Measurements from ENCODE around the gene POLR2H. TPM values are rescaled to one million over a fixed set of nuclear protein-coding genes. Genes with fewer than 3 reads are reported as not detected.
A peak's percentile ranks its signal among the peaks of the same experiment; 100 is the strongest.

The POLR2H gene
- total RNA-seq: 100 to 1,000 TPM in 2 of 5 donors, 10 to 100 TPM in 3; 14.0 to 273 (median 85.0) TPM
- 100 to 1,000 TPM; 103 to 142 (median 116) TPM for polyA plus RNA-seq
- long read RNA-seq, donor 1, partial matches to known transcripts: 7 of 11 reads
- long read RNA-seq, donor 1, other reads (novel, unspliced or antisense): 0 of 11 reads
- long read RNA-seq, donor 2, partial matches to known transcripts: 8 of 18 reads
- long read RNA-seq, donor 2, other reads (novel, unspliced or antisense): 0 of 18 reads
- long read RNA-seq, donor 3, partial matches to known transcripts: 14 of 17 reads
- long read RNA-seq, donor 3, other reads (novel, unspliced or antisense): 0 of 17 reads
- long read RNA-seq, donor 4, partial matches to known transcripts: 0 of 1 reads
- long read RNA-seq, donor 4, other reads (novel, unspliced or antisense): 0 of 1 reads
- long read RNA-seq, donor 5, partial matches to known transcripts: 8 of 11 reads
- long read RNA-seq, donor 5, other reads (novel, unspliced or antisense): 0 of 11 reads
- long read RNA-seq, donor 6: 0 reads
- long read RNA-seq, donor 7, partial matches to known transcripts: 17 of 26 reads
- long read RNA-seq, donor 7, other reads (novel, unspliced or antisense): 0 of 26 reads
- long read RNA-seq, donor 8, partial matches to known transcripts: 35 of 43 reads
- long read RNA-seq, donor 8, other reads (novel, unspliced or antisense): 0 of 43 reads
- long read RNA-seq, donor 9, partial matches to known transcripts: 32 of 39 reads
- long read RNA-seq, donor 9, other reads (novel, unspliced or antisense): 0 of 39 reads
- long read RNA-seq, donor 10, partial matches to known transcripts: 7 of 14 reads
- long read RNA-seq, donor 10, other reads (novel, unspliced or antisense): 0 of 14 reads

- Histone ChIP-seq H3K27ac (peak within 1 kb of the TSS; percentile 97 to 100 (median 99)), H3K4me1 (peaks cover 22 to 56% (median 39%) of the 10 kb centered on the region in 4 donors), H3K4me3 (peak within 1 kb of the TSS; percentile 83 to 95 (median 86)), H3K27me3 (no peaks in the 10 kb centered on the region), H3K36me3 (peaks cover 6 to 33% (median 30%) of the 10 kb centered on the region in 4 donors), H3K9me3 (no peaks in the 10 kb centered on the region)
- peak; percentile 50 to 93 for DNase-seq
- no peak for TF ChIP-seq POLR2A (IDR thresholded peaks at IDR 0.05)
- TF ChIP-seq EP300 (IDR thresholded peaks at IDR 0.05): no peak
- peak in 1 of 7 experiments; percentile 6 for TF ChIP-seq CTCF (IDR thresholded peaks at IDR 0.05)
- peak in 1 of 3 donors; percentile 52 for TF ChIP-seq POLR2AphosphoS5 (IDR thresholded peaks at IDR 0.05)
- intact Hi-C loops (cut with DNase I; ENCODE audit: low total_unique reads): no loop called here
- 0 to 1% (median 1%) methylated on average over 2 to 56 of the region's 56 CpGs; no CpG with 5 or more reads in 1 of the 5 donors for WGBS, 5 donors
Observed at GRCh38 chr3:184361532-184361931, at the start of gene POLR2H, which contains the start of gene CLCN2. Gene POLR2H, plus strand, starts transcription at chr3:184361710. Its CDS starts 1,783 bp downstream, at chr3:184363493. Gene CLCN2, minus strand, starts transcription at chr3:184361605. Its CDS starts 126 bp downstream, at chr3:184361479.

GRCh38 chr3:184314363-184314699 is 47.2 kb upstream of the POLR2H start, which contains the start of gene EIF4G1:
Gene EIF4G1, plus strand, starts transcription at chr3:184314606. Its CDS starts 1,191 bp downstream, at chr3:184315797.
- 0 to 1% (median 0%) methylated on average over 16 to 40 of the region's 40 CpGs for WGBS, 5 donors
- TF ChIP-seq POLR2AphosphoS5 (IDR thresholded peaks at IDR 0.05) (peak; percentile 80 to 93 (median 92)), EP300 (IDR thresholded peaks at IDR 0.05) (no peak), CTCF (IDR thresholded peaks at IDR 0.05) (no peak), POLR2A (IDR thresholded peaks at IDR 0.05) (no peak)
- Histone ChIP-seq H3K9me3 (no peaks in the 10 kb centered on the region), H3K27ac (peak within 1 kb of the TSS; percentile 95 to 99 (median 98)), H3K36me3 (peaks cover 4 to 42% (median 23%) of the 10 kb centered on the region in 4 donors), H3K27me3 (no peaks in the 10 kb centered on the region), H3K4me3 (peak within 1 kb of the TSS; percentile 61 to 79 (median 73)), H3K4me1 (peaks cover 35 to 46% (median 41%) of the 10 kb centered on the region in 4 donors)
- intact Hi-C loops (cut with DNase I; ENCODE audit: low total_unique reads): no loop called here
- DNase-seq: peak; percentile 96 to 98

- Histone ChIP-seq H3K27me3 (no peaks in the 10 kb centered on the region), H3K4me1 (peaks cover 41 to 52% (median 47%) of the 10 kb centered on the region in 4 donors), H3K4me3 (peak overlapping the region; percentile 61 to 79 (median 73)), H3K9me3 (no peaks in the 10 kb centered on the region), H3K27ac (peak overlapping the region; percentile 95 to 99 (median 98)), H3K36me3 (peaks cover 4 to 42% (median 20%) of the 10 kb centered on the region in 4 donors)
- peak; percentile 83 to 94 for DNase-seq
- intact Hi-C loops (cut with DNase I; ENCODE audit: low total_unique reads): no loop called here
- TF ChIP-seq EP300 (IDR thresholded peaks at IDR 0.05): peak; percentile 76
- peak; percentile 73 to 84 (median 77) for TF ChIP-seq POLR2AphosphoS5 (IDR thresholded peaks at IDR 0.05)
- no peak for TF ChIP-seq POLR2A (IDR thresholded peaks at IDR 0.05)
- no peak for TF ChIP-seq CTCF (IDR thresholded peaks at IDR 0.05)
- WGBS, 5 donors: 0 to 1% (median 1%) methylated on average over 10 to 85 of the region's 89 CpGs
Observed at GRCh38 chr3:184314700-184315542, 46.6 kb upstream of the POLR2H start.
